ENCODE data around the gene PPP1R15B. TPM values are rescaled to one million over a fixed set of nuclear protein-coding genes. Genes with fewer than 3 reads are reported as not detected.

PPP1R15B gene
- total RNA-seq, 1 experiment from 2014 or later: 50.7 TPM

- peaks cover 30% of the 10 kb centered on the region for H4K20me1 ChIP-seq (ENCODE audit: low read length)
- H3K27me3 ChIP-seq (ENCODE audit: low read length): no peaks in the 10 kb centered on the region
- no peaks in the 10 kb centered on the region for H3K9me2 ChIP-seq (replicated peaks; ENCODE audit: low read length)
- H3K9ac ChIP-seq (ENCODE audit: low read length): no peak overlapping the region
- H3K9me3 ChIP-seq (ENCODE audit: low read length): no peaks in the 10 kb centered on the region
- H3K79me2 ChIP-seq (ENCODE audit: low read length): peaks cover 42% of the 10 kb centered on the region
- peak overlapping the region; percentile 4; the same call in 1 of the 2 replicates for H3K27ac ChIP-seq (ENCODE audit: low read length)
- H3K4me2 ChIP-seq (ENCODE audit: low read length): no peak overlapping the region
- intact Hi-C loops (cut with micrococcal nuclease): loop anchor here (5.0 kb wide), 1 partner anchor 89 kb away; no protein-coding TSS in a partner anchor
- BruUV-seq (replicated peaks): no TSS peak
- ChIA-PET CTCF (interaction anchor here (0.7 to 1.0 kb wide), 2 partner anchors 14 to 81 kb away, joined by 3 to 4 read pairs; partner anchors contain the start of gene PIK3C2B), POLR2A (ENCODE audit: unreplicated experiment) (interaction anchor here (0.6 kb wide), 4 partner anchors 14 to 94 kb away, joined by 3 to 6 read pairs (median 4); no protein-coding TSS in a partner anchor)
- ATAC-seq: no peak
- TF ChIP-seq EZH2phosphoT487 (IDR thresholded peaks at IDR 0.05; ENCODE audit: borderline replicate concordance, low read length): no peak
- TF ChIP-seq CTCF (conservative IDR thresholded peaks at IDR 0.05; ENCODE audit: low read depth, low read length): no peak
- no peak for TF ChIP-seq EZH2 (IDR thresholded peaks at IDR 0.05; ENCODE audit: low read length, unreplicated experiment)
- H3K4me3 ChIP-seq (ENCODE audit: low read length): no peak overlapping the region
- no peak overlapping the region for H2AFZ ChIP-seq (ENCODE audit: low read length)
- no peak for DNase-seq
- H3K36me3 ChIP-seq (ENCODE audit: low read depth, low read length): peaks cover 11% of the 10 kb centered on the region
- peaks cover 31% of the 10 kb centered on the region for H3K4me1 ChIP-seq (ENCODE audit: insufficient read depth, low read length)
- H3F3A ChIP-seq (ENCODE audit: low read length, unreplicated experiment): peaks cover 15% of the 10 kb centered on the region
Observed at GRCh38 chr1:204413170-204413535, 1.5 kb upstream of the PPP1R15B start.

GRCh38 chr1:204410688-204411450 is 748 bp downstream of the PPP1R15B start:
- peak overlapping the region; percentile 80 for H3K4me3 ChIP-seq (ENCODE audit: low read length)
- peak; percentile 25 for ATAC-seq
- peak; percentile 52 for DNase-seq
- peak overlapping the region; percentile 95 for H3K9ac ChIP-seq (ENCODE audit: low read length)
- peak overlapping the region; percentile 86 for H3K27ac ChIP-seq (ENCODE audit: low read length)
- H3K79me2 ChIP-seq (ENCODE audit: low read length): peaks cover 59% of the 10 kb centered on the region
- H3K9me2 ChIP-seq (replicated peaks; ENCODE audit: low read length): no peaks in the 10 kb centered on the region
- intact Hi-C loops (cut with micrococcal nuclease): loop anchor here (5.0 kb wide), 1 partner anchor 91 kb away; no protein-coding TSS in a partner anchor
- H3K4me2 ChIP-seq (ENCODE audit: low read length): peak overlapping the region; percentile 85
- POLR2A ChIA-PET (ENCODE audit: unreplicated experiment): interaction anchor here (0.5 to 0.9 kb wide), 3 partner anchors 28 to 452 kb away, joined by 3 to 7 read pairs (median 5); partner anchors contain the start of gene MDM4
- TF ChIP-seq EZH2 (IDR thresholded peaks at IDR 0.05; ENCODE audit: low read length, unreplicated experiment) (no peak), EZH2phosphoT487 (IDR thresholded peaks at IDR 0.05; ENCODE audit: borderline replicate concordance, low read length) (no peak), CTCF (conservative IDR thresholded peaks at IDR 0.05; ENCODE audit: low read depth, low read length) (no peak)
- no peaks in the 10 kb centered on the region for H3K9me3 ChIP-seq (ENCODE audit: low read length)
- CTCF ChIA-PET: interaction anchor here (0.6 to 2.2 kb wide), 3 partner anchors 12 to 96 kb away, joined by 3 to 7 read pairs (median 3); no protein-coding TSS in a partner anchor
- no TSS peak for BruUV-seq (replicated peaks)
- H3F3A ChIP-seq (ENCODE audit: low read length, unreplicated experiment): peaks cover 6% of the 10 kb centered on the region
- H3K27me3 ChIP-seq (ENCODE audit: low read length): no peaks in the 10 kb centered on the region
- peak overlapping the region; percentile 36 for H2AFZ ChIP-seq (ENCODE audit: low read length)
- H3K4me1 ChIP-seq (ENCODE audit: insufficient read depth, low read length): peaks cover 24% of the 10 kb centered on the region
- H4K20me1 ChIP-seq (ENCODE audit: low read length): peaks cover 53% of the 10 kb centered on the region
- H3K36me3 ChIP-seq (ENCODE audit: low read depth, low read length): peaks cover 29% of the 10 kb centered on the region

All from PC-3 (cell line).